GM21723 (cell line): ENCODE results near the gene CTRB1.

Experiments
- ATAC-seq: cut with Tn5 transposase; IDR thresholded peaks from one replicate; pipeline ENCODE4 v1.9.1; 2021; ENCODE audit warnings: mild to moderate bottlenecking, moderate library complexity; ENCODE audit not compliant: unreplicated experiment

The CTRB1 gene

DNA sequence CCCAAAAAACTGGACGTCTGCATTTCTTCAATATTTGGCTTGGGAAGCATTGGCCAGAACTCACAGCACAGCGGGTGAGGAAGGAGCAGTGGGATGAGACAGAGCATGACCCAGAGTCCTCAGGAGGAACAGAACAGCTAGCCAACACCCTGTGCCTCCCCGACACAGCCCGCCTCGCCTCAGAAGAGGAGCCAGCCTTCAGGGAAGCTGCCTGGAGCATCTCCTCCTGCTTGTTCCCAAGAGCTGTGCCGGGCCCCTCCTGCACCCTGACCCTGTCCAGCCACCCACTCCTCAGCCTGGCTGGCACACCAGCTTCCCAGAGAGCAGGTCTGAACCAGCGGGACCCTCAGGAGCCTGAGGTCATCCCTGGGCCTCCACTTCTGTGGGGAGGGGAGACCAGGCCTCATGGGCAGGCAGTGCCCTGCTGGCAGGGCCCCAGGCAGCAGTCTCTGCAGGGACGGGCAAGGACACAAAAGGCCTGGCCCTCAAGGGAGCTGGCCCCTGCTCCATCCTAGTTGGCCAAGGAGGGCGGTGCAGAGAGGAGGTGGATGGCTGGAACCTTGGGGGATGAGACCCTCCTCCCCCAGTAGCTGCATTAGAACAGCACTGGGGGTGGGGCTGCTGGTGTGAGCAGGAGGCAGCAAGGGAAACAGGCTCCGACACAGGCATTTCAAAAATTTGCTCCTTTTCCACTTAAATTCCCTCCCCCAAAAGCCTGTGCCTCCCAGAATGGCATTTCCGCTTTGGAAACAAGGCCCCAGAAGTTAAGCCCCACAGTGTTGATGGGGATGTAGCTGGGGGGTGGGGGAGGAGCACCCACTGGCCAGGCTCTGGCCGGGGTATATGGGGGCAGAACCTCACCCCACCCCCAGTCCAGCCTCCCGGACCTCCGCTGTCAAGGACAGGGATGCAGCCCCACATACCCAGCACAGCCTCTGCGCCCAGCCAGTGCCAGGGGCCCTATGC is 34.4 kb downstream of the CTRB1 start:
- ATAC-seq, result no peak

DNA sequence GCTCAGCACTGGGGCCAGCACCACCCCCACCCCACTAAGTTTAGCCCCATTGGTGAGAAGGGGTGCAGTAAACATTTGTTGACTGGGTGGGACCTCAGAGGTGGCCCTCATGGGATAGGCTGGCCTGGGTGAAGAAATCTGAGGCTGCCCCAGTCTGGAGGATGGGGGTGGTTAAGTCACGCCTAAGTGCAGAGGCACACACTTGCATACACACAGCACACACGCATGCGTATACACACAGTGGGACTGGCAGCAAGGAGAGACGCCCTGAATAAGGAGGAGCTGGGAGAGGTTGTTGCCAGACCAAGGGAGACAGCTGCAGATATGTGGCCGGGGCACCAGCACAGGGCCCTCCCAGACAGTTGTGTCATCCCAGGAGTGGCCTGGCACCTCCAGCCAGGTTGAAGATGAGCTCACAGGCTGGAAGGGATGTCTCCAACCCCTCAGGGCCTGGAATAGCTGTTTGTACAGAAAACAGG is 35.6 kb downstream of the CTRB1 start:
- no peak for ATAC-seq

DNA sequence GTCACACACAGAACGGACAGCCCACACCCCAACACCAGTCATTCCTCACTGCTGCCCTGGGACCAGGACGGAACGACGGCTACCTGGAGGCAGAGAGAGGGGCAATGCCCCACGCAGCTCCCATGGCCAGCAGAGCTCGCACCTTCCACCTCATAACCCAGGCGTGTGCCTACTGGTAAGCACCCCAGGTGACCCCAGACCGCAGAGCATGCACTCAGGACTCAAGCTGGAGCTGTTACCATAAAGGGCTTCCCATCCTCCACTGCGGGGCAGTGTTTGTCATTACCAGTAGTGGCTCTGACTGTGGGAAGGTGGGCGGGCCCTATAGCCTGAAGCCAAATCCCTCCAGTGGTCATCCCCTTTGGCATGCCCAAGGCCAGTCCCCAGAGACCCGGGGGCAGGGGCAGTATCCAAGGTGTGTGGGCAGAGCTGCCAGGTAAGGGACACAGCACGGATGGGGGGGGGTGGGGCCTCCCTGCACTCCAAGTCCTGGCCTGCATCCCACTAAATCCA is 37.3 kb downstream of the CTRB1 start:
- no peak for ATAC-seq

- no peak for ATAC-seq
These were observed 38.0 kb downstream of the CTRB1 start for GRCh38 chr16:75256696-75257343.

DNA sequence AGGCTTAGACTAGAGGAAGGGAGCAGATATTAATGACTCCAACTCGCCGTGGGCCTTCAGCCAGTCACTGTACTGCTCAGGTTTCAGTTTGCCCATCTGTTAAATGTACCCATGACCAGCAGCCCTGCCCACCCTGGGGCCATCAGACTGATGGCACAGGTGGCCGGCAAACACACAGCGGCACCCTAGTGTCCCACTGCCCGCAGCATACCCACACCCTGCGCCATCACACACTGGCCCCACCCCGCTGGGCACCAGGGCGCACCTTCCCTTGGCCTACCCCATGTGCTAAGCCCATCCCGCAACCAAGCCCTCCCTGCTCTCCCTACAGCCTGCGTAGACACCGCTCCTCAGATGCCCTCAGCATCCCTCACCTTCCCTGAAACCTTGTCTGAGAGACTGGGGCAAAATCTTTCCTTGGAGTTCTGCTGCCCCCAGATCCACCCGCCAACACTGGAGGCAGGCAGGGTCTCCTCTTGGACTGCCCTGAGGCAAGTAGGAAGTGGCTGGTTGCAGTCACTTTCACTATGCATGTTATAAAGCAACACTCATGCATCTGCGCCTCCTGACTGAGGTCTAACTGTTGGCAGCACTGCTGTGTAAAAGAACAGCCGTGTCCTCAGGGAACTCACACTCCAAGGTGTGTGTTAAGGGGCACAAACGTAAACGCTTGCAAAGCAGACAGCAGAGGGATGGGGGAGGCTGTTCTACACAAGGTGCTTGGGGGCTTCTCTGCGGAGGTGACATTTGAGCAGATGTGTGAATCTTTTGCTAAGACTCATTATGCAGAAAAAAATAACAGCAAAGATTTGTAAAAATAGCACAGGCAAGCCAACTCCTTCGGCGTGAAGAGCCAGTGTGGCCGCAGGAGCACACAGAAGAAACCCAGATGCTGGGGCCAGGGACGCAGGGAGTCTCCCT is 39.4 kb downstream of the CTRB1 start:
- ATAC-seq, result no peak

DNA sequence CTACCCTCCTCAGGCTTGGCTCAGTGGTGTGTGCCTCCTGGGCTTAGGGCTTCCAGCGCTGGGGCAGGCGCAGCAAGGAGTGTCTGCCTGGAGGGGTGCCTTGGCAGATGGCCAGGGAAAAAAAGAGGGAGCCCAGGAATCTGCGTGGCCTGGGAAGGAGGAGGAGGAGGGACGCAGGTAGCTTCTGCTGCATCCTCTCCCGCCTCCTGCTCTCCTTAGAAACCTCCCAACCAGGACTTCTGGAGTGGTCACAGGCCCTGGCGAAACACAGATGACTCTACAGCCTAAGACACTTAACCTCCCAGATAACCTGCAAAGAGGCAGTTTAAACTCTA is 40.0 kb downstream of the CTRB1 start:
- ATAC-seq, result no peak

DNA sequence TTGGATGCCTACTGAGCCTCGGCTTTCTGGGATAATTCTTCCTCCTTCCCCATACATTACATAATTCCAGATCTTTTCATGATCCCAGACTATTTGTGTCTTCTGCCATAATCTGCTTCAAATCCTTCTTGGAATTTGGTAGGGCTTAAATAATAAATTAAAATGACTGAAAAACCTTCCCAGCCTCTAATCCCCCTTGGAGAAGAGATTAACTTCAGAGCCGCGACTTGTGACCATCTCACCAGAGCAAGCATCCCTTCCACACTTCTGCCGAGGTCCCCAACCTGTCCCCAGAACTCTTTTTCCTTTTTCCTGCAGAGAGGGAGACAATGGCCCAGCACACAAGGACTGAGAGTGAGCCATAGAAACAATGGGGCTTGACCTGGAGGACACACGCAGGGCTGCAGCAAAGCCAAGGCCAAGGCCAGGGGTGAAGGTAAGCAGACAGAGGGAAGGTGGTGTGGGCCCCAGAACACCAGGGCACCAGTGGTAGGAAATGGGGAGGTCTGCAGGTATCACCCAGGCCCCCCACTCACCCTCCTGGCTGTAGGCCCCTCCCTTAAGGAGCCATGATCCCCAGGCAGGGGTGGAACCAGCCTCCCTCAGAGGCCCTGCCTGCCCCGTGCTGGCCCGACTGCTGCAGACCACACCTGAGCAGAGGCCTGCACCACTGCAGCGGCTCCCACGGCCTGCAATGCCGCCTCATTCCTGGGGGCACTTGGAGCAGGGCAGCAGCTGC is 42.2 kb downstream of the CTRB1 start:
- ATAC-seq, result no peak

GRCh38 chr16:75261590-75262078 is 42.8 kb downstream of the CTRB1 start:
- ATAC-seq, result no peak

DNA sequence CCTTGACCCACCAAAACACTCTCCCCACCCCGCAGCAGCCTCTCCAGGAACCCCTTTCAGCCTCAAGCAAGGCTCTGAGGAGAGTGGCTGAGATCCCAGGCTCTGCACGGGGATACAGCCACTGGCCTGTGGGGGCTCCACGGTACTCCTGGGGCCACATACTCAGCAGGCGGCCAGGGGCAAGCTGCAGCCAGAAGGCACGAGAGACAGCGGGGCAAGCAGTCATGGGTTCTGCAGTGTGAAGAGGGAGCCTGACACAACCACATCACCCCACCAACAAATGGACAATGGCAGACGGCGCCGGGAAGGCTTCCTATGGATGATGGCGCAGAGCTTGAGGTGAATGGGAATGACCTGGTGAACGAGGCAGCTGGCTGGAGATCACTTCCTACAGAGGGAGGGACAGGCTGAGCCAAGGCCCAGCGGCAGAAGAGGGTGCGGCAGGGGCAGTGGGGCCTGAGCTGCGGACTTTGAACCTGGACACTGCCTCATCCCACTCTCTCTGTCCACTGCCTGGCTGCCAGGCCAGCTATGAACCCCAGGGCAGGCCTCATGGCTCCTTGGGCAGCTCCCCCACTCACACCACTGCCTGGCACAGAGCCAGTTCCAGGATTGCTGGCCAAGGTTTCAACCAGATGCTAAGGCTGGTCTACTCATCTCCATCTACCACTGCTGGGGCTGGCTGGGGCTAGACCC is 43.5 kb downstream of the CTRB1 start:
- no peak for ATAC-seq

DNA sequence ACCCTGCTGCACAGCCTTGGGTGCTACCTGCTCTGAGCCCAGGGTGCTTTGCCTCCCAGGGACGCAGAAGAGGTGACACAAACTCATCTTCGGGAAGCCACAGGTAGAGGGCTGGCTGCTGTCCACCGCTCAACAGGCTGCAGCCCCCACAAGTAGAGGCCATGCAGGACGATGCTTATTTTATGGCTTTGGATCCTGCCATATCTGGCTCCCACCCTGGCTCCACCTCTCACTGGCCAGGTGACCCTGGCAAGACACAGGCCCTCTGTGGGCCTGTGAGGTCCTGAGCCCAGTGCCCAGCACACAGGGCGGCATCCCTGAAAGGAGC is 44.0 kb downstream of the CTRB1 start:
- no peak for ATAC-seq

DNA sequence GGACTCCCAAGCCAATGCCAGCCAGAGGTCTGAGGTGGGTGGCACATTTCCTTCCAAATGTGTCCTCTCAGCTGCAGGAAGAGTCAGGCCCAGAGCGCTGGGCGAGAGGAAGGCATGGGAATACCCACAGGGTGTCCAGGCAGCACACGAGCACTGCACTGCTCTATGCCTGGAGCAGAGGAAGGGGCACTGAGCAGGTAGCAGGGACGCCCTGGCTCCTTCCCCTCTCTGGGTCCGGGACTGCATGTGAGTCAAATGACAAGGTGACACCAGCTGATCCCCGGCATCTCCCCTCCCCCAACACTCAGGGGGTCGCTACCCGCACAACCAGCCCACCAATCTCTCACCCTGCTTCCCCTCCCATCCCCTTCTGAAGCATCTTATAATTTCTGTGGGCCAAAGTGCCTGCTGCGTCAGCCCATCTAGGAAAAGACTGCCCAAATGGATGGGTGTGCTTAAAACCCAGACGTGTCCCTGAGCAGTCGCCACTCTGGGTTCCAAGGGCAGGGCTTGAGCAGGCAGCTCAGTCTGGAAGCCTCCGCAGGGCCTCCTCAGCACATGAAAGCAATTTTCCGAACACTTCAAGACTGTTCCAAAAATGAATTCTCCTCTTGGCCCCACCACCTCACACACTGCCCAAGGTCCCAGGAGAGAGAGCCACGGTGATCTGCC is 44.6 kb downstream of the CTRB1 start:
- ATAC-seq, result no peak

DNA sequence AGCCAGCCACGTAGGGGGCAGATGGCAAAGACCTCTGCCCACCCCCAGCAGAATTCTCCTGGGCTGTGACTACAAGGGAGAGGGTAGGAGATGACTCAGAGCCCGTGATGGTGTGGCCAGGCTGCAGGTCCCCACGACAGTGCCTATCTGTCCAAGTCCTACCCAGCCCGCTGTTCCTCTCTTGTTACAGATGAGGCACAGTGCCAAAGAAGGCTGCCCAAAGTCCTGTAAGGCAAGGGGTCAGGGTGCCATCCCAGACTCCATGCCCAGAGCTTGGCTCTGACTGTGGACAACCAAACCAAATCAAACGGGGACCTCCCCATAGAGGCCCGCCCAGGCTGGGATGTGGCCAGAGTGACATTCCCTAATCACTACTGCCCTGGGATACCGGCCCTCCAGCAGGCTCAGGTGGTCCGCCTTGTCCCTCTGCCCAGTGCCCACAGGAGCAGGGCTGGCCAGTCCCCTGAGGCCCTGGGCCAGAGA is 45.2 kb downstream of the CTRB1 start:
- no peak for ATAC-seq

DNA sequence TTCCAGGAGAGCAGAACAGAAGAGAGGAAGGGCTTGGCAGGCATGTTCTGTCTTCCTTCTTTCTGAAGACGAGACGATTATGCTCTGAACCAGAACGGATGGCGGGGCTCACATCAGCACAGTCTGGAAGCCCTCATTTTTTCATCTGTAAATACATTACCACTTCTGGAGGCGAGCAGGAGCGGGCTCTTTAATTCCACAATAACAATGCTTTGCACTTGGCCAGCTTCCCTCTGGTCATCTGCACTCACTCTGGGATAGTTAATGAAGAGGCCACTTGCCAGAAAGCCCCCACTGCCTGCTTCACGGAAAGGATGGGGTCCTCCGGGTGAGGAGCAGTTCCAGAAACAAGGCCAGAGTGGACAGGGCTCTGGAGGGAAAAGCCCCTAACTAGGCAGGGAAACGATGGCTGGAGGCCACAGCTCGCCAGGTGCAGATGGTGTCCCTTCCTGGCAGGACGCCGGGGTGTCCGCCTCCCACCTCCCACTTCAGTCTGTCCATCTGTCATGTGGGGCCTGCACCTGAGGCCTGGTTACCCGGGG is 45.7 kb downstream of the CTRB1 start:
- no peak for ATAC-seq

GRCh38 chr16:75264999-75265910 is 46.5 kb downstream of the CTRB1 start:
- ATAC-seq, result peak; percentile 32

DNA sequence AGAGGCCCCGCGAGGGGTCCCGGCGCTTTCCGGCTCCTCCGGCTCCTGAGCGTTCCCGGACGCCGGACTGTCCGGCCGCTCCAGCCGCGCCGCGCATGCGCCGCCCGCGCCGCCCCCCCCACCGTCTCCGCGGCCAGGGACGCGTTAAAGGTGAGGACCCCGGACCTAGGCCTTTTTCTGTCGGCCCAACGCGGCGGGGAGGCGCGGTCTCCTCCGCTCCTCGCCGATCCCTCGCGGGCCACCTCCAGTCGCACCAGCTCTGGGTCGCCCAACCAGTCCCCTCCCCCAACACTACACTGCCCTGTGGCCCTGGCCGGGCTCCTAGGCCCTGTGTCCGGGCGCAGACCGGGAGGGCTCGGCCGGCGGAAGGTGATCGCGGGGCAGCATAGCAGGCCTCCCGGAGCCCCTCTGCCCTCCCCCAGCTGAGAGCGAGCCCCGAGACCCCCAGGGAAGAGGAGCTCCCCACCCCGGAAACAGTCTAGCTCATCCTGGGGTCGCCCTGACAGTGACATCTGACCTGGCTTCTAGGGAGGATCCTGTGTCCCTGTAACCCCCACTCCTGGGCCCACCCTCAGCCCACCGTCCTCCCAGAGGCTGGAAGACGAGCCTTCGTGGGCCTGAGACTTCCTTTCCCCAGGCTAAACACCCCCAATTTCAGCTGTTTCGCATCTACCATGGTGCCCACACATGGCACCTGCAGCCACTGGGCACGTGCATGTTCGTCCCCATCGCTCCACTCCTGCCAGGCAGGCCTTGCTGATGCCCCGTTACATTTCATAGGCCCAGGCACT is 47.3 kb downstream of the CTRB1 start:
- ATAC-seq, result peak; percentile 79

GRCh38 chr16:75266738-75267630 is 48.2 kb downstream of the CTRB1 start:
- no peak for ATAC-seq
